ENCODE results near the gene GLCE.

GRCh38 chr15:69133862-69134519, 26.4 kb upstream of the GLCE start:
- no peak for TF ChIP-seq CTCF (IDR thresholded peaks at IDR 0.05; ENCODE audit: low read depth, low read length, missing input control)
- TF ChIP-seq ATF3 (IDR thresholded peaks at IDR 0.05), result no peak
- no peak for TF ChIP-seq REST (IDR thresholded peaks at IDR 0.05)
- TF ChIP-seq SP1 (IDR thresholded peaks at IDR 0.05), result peak; percentile 45
- TF ChIP-seq ZBTB33 (IDR thresholded peaks at IDR 0.05), result no peak
- TF ChIP-seq GABPA (IDR thresholded peaks at IDR 0.05 in 1 of 2, conservative IDR thresholded peaks at IDR 0.05 in 1 of 2), result no peak
- TF ChIP-seq TAF1 (conservative IDR thresholded peaks at IDR 0.05), result no peak
- TF ChIP-seq RXRA (IDR thresholded peaks at IDR 0.05), result peak; percentile 69 to 78
- no peak for TF ChIP-seq YY1 (IDR thresholded peaks at IDR 0.05)
- no peak for TF ChIP-seq RAD21 (IDR thresholded peaks at IDR 0.05)
- no peak for TF ChIP-seq JUND (IDR thresholded peaks at IDR 0.05)

Data from liver (tissue), 3 donors.